Endothelial cell (in vitro differentiated cells): ENCODE data around the gene KHDC1L. TPM values are rescaled to one million over a fixed set of nuclear protein-coding genes. Genes with fewer than 3 reads are reported as not detected.
"Not testable (repeated sequence)": the region's sequence is repeated elsewhere in the genome, so short reads cannot be mapped to it uniquely, and the experiment has no call there.

ENCODE experiments used
- DNase-seq: peaks from one replicate; pipeline ENCODE4 v3.0.0; 2021; ENCODE audit warnings: low spot score
- H3K27ac Mint-ChIP-seq: one replicate; pipeline ENCODE4 v1.8.0; 2021; ENCODE audit warnings: mixed read lengths, inconsistent platforms; ENCODE audit not compliant: unreplicated experiment
- H3K27me3 Mint-ChIP-seq: one replicate; pipeline ENCODE4 v1.8.0; 2021; ENCODE audit warnings: mild to moderate bottlenecking, moderate library complexity, mixed read lengths, inconsistent platforms; ENCODE audit not compliant: unreplicated experiment
- H3K36me3 Mint-ChIP-seq: one replicate; pipeline ENCODE4 v1.8.0; 2021; ENCODE audit warnings: mild to moderate bottlenecking, low read depth, mixed read lengths, inconsistent platforms; ENCODE audit not compliant: unreplicated experiment
- H3K4me1 Mint-ChIP-seq: one replicate; pipeline ENCODE4 v1.8.0; 2021; ENCODE audit warnings: mild to moderate bottlenecking, mixed read lengths, inconsistent platforms; ENCODE audit not compliant: unreplicated experiment
- H3K4me3 Mint-ChIP-seq: one replicate; pipeline ENCODE4 v1.8.0; 2021; ENCODE audit warnings: mild to moderate bottlenecking, mixed read lengths, inconsistent platforms; ENCODE audit not compliant: unreplicated experiment
- H3K9me3 Mint-ChIP-seq: one replicate; pipeline ENCODE4 v1.8.0; 2021; ENCODE audit warnings: mixed read lengths, inconsistent platforms; ENCODE audit not compliant: unreplicated experiment
- CTCF ChIP-seq: fragments of 200-600 bp; sonication (generic); IDR thresholded peaks from one replicate; pipeline ENCODE4 v1.5.0; 2021; ENCODE audit warnings: antibody characterized with exemption; ENCODE audit not compliant: unreplicated experiment
- long read RNA-seq: library from polyadenylated mRNA; unstranded; transcript quantifications from one replicate; pipeline ENCODE4 v2.0.0, GENCODE V29; 2020; ENCODE audit not compliant: unreplicated experiment
- total RNA-seq: library from RNA; stranded (reverse); fragmentation: NEBNext Ultra II Directional; extraction: Animal tissue kit (Norgen Biotek cat#: 25700); gene quantifications from one replicate; pipeline ENCODE4 v1.2.1, GENCODE V29; 2021; ENCODE audit not compliant: unreplicated experiment

KHDC1L gene
- total RNA-seq: not detected
- long read RNA-seq: 0 reads

GRCh38 chr6:73225396-73225795, at the start of gene KHDC1L:
KHDC1L (minus strand) TSS chr6:73225496; CDS start chr6:73225408, 88 bp downstream.
- no peak within 1 kb of the TSS for H3K27ac Mint-ChIP-seq
- no peak within 1 kb of the TSS for H3K4me3 Mint-ChIP-seq
- H3K36me3 Mint-ChIP-seq: no peaks in the 10 kb centered on the region
- no peak for DNase-seq
- H3K4me1 Mint-ChIP-seq: no peaks in the 10 kb centered on the region
- H3K27me3 Mint-ChIP-seq: no peaks in the 10 kb centered on the region
- no peaks in the 10 kb centered on the region for H3K9me3 Mint-ChIP-seq
- no peak for TF ChIP-seq CTCF

- not testable (repeated sequence) for H3K9me3 Mint-ChIP-seq, H3K27ac Mint-ChIP-seq, H3K4me1 Mint-ChIP-seq, H3K27me3 Mint-ChIP-seq, H3K4me3 Mint-ChIP-seq, H3K36me3 Mint-ChIP-seq, DNase-seq
These were observed 44.0 kb upstream of the KHDC1L start for GRCh38 chr6:73269296-73269695.

GRCh38 chr6:73268896-73269295, 43.6 kb upstream of the KHDC1L start:
- DNase-seq, H3K36me3 Mint-ChIP-seq, H3K9me3 Mint-ChIP-seq, H3K27me3 Mint-ChIP-seq, H3K27ac Mint-ChIP-seq, H3K4me3 Mint-ChIP-seq, H3K4me1 Mint-ChIP-seq: not testable (repeated sequence)

- no peak overlapping the region for H3K4me3 Mint-ChIP-seq
These were observed 39.1 kb upstream of the KHDC1L start for GRCh38 chr6:73264446-73264845.

GRCh38 chr6:73263570-73263909, 38.2 kb upstream of the KHDC1L start:
- Mint-ChIP-seq H3K27me3 (peaks cover 2% of the 10 kb centered on the region), H3K4me1 (peaks cover 11% of the 10 kb centered on the region), H3K4me3 (peak overlapping the region; percentile 74), H3K36me3 (no peaks in the 10 kb centered on the region), H3K27ac (no peak overlapping the region), H3K9me3 (no peaks in the 10 kb centered on the region)
- DNase-seq: no peak
- no peak for TF ChIP-seq CTCF

More at GRCh38 chr6:73264446-73264845, 39.1 kb upstream of the KHDC1L start:
- Mint-ChIP-seq H3K27me3 (peaks cover 2% of the 10 kb centered on the region), H3K4me1 (peaks cover 11% of the 10 kb centered on the region), H3K27ac (no peak overlapping the region), H3K36me3 (no peaks in the 10 kb centered on the region), H3K9me3 (no peaks in the 10 kb centered on the region)
- no peak for DNase-seq
- no peak for TF ChIP-seq CTCF

GRCh38 chr6:73262671-73263569, 37.6 kb upstream of the KHDC1L start, which contains the start of gene KHDC1:
KHDC1 (minus strand) TSS chr6:73263196; CDS start chr6:73242517, 20,679 bp downstream.
- peak; percentile 58 for DNase-seq
- peaks cover 2% of the 10 kb centered on the region for H3K27me3 Mint-ChIP-seq
- H3K4me3 Mint-ChIP-seq: peak within 1 kb of the TSS; percentile 74
- H3K4me1 Mint-ChIP-seq: peaks cover 11% of the 10 kb centered on the region
- no peaks in the 10 kb centered on the region for H3K9me3 Mint-ChIP-seq
- no peak within 1 kb of the TSS for H3K27ac Mint-ChIP-seq
- no peak for TF ChIP-seq CTCF
- H3K36me3 Mint-ChIP-seq: no peaks in the 10 kb centered on the region
